MCF 10A (cell line): ENCODE data around the gene AVP. TPM values are rescaled to one million over a fixed set of nuclear protein-coding genes. Genes with fewer than 3 reads are reported as not detected.

Experiments
- BruUV-seq: library from RNA; stranded (reverse); fragments of 400-500 nt; replicated peaks from 2 replicates; lab custom pipeline; 2021; lab: Mats Ljungman, UMichigan
- CTCF ChIA-PET: fragments of 300-600 bp; sonication (Branson Sonifier 250); formaldehyde crosslinking; extraction: SDS; loops from one replicate; lab custom pipeline; 2021; ENCODE audit warnings: antibody characterized with exemption, inconsistent platforms; lab: Yijun Ruan, JAX
- POLR2A ChIA-PET: fragments of 300-600, 350-650 bp; sonication (Branson Sonifier 250); formaldehyde crosslinking; extraction: SDS; loops from one replicate; lab custom pipeline; 2020; ENCODE audit warnings: antibody characterized with exemption, inconsistent platforms; lab: Yijun Ruan, JAX
- DNase-seq: peaks from one replicate; pipeline ENCODE4 v3.0.0-alpha.2; 2018; ENCODE audit not compliant: unreplicated experiment
- H3K27ac Mint-ChIP-seq: one replicate; pipeline ENCODE4 v1.8.0; 2022; ENCODE audit warnings: mild to moderate bottlenecking, low read depth, mixed read lengths; ENCODE audit not compliant: unreplicated experiment
- H3K27me3 Mint-ChIP-seq: one replicate; pipeline ENCODE4 v1.8.0; 2022; ENCODE audit warnings: mixed read lengths; ENCODE audit not compliant: insufficient read depth, unreplicated experiment
- H3K36me3 Mint-ChIP-seq: one replicate; pipeline ENCODE4 v1.8.0; 2022; ENCODE audit warnings: mild to moderate bottlenecking, moderate library complexity, mixed read lengths; ENCODE audit not compliant: insufficient read depth, unreplicated experiment
- H3K4me1 Mint-ChIP-seq: one replicate; pipeline ENCODE4 v1.8.0; 2022; ENCODE audit warnings: mixed read lengths; ENCODE audit not compliant: insufficient read depth, unreplicated experiment
- H3K4me3 Mint-ChIP-seq: one replicate; pipeline ENCODE4 v1.8.0; 2022; ENCODE audit warnings: mild to moderate bottlenecking, moderate library complexity, mixed read lengths; ENCODE audit not compliant: unreplicated experiment
- H3K9me3 Mint-ChIP-seq: one replicate; pipeline ENCODE4 v1.8.0; 2022; ENCODE audit warnings: mixed read lengths; ENCODE audit not compliant: unreplicated experiment
- CTCF ChIP-seq: fragments of 200-600 bp; IDR thresholded peaks from one replicate; pipeline ENCODE4 v1.8.0; 2022; ENCODE audit warnings: antibody characterized with exemption, mild to moderate bottlenecking; ENCODE audit not compliant: unreplicated experiment
- intact Hi-C: fragments of 100-400 bp; cut with micrococcal nuclease; formaldehyde crosslinking; loops from 2 replicates; pipeline ENCODE4 v1.14.1; 2022
- total RNA-seq: library from RNA; stranded (reverse); gene quantifications from 2 replicates; pipeline ENCODE4 v1.2.3, GENCODE V29; 2022

Gene AVP
- total RNA-seq, 1 experiment from 2014 or later, result not detected

- peak; percentile 34 for DNase-seq
- TSS peak; percentile 98 for BruUV-seq
- H3K27ac Mint-ChIP-seq, result peak overlapping the region; percentile 65
Observed at GRCh38 chr20:3123542-3123941, 39.0 kb upstream of the AVP start.

GRCh38 chr20:3121955-3122610 is 37.6 kb upstream of the AVP start:
- POLR2A ChIA-PET, result no interaction called here
- Mint-ChIP-seq H3K4me3 (no peak overlapping the region), H3K27me3 (no peaks in the 10 kb centered on the region), H3K27ac (peak overlapping the region; percentile 65), H3K4me1 (peaks cover 17% of the 10 kb centered on the region), H3K36me3 (peaks cover 38% of the 10 kb centered on the region), H3K9me3 (no peaks in the 10 kb centered on the region)
- DNase-seq, result no peak
- CTCF ChIA-PET, result interaction anchor here (1.3 kb wide), 1 partner anchor 69 kb away, joined by 4 read pairs; no protein-coding TSS in a partner anchor
- no TSS peak for BruUV-seq
- TF ChIP-seq CTCF, result no peak
- intact Hi-C loops, result no loop called here

More at GRCh38 chr20:3123542-3123941, 39.0 kb upstream of the AVP start:
- peaks cover 14% of the 10 kb centered on the region for H3K4me1 Mint-ChIP-seq
- ChIA-PET POLR2A (interaction anchor here (0.6 to 1.0 kb wide), 2 partner anchors 13 to 46 kb away, joined by 3 read pairs; no protein-coding TSS in a partner anchor), CTCF (interaction anchor here (1.0 to 1.6 kb wide), 2 partner anchors 9 to 193 kb away, joined by 3 read pairs; no protein-coding TSS in a partner anchor)
- no peaks in the 10 kb centered on the region for H3K27me3 Mint-ChIP-seq
- H3K9me3 Mint-ChIP-seq, result no peaks in the 10 kb centered on the region
- H3K4me3 Mint-ChIP-seq, result peak overlapping the region; percentile 2
- intact Hi-C loops, result no loop called here
- H3K36me3 Mint-ChIP-seq, result peaks cover 34% of the 10 kb centered on the region
- no peak for TF ChIP-seq CTCF

GRCh38 chr20:3121271-3121911 is 36.9 kb upstream of the AVP start:
- BruUV-seq, result no TSS peak
- Mint-ChIP-seq H3K27me3 (no peaks in the 10 kb centered on the region), H3K36me3 (peaks cover 38% of the 10 kb centered on the region), H3K4me3 (no peak overlapping the region), H3K9me3 (no peaks in the 10 kb centered on the region), H3K4me1 (peaks cover 18% of the 10 kb centered on the region), H3K27ac (peak overlapping the region; percentile 65)
- intact Hi-C loops, result no loop called here
- no peak for TF ChIP-seq CTCF
- DNase-seq, result no peak
- POLR2A ChIA-PET, result no interaction called here
- CTCF ChIA-PET, result interaction anchor here (0.6 to 1.3 kb wide), 2 partner anchors 68 to 128 kb away, joined by 3 to 4 read pairs; no protein-coding TSS in a partner anchor

- no peak overlapping the region for H3K27ac Mint-ChIP-seq
- no peaks in the 10 kb centered on the region for H3K27me3 Mint-ChIP-seq
- H3K36me3 Mint-ChIP-seq, result peaks cover 33% of the 10 kb centered on the region
- no peaks in the 10 kb centered on the region for H3K9me3 Mint-ChIP-seq
- BruUV-seq, result no TSS peak
- H3K4me1 Mint-ChIP-seq, result peaks cover 18% of the 10 kb centered on the region
- intact Hi-C loops, result loop anchor here (2.0 to 5.0 kb wide), 2 partner anchors 56 to 198 kb away; no protein-coding TSS in a partner anchor
- TF ChIP-seq CTCF, result no peak
- H3K4me3 Mint-ChIP-seq, result no peak overlapping the region
- ChIA-PET CTCF (interaction anchor here (1.1 to 6.5 kb wide), 9 partner anchors 10 to 198 kb away, joined by 3 to 105 read pairs (median 16); no protein-coding TSS in a partner anchor), POLR2A (interaction anchor here (0.9 to 1.1 kb wide), 3 partner anchors 29 to 56 kb away, joined by 3 to 4 read pairs (median 4); no protein-coding TSS in a partner anchor)
- DNase-seq, result no peak
Observed at GRCh38 chr20:3119044-3119443, 34.5 kb upstream of the AVP start.
